Keratinocyte (primary cell): ENCODE results near the gene PDGFB. TPM values are rescaled to one million over a fixed set of nuclear protein-coding genes. Genes with fewer than 3 reads are reported as not detected.

ENCODE experiments used
- DNase-seq: peaks from one replicate; pipeline ENCODE4 v3.0.0-alpha.2; 2011; ENCODE audit warnings: low read depth, missing footprints, low spot score
- FAIRE-seq: peaks from 2 replicates; lab custom pipeline; 2011; peaks lifted over from hg19 to GRCh38; lab: Jason Lieb, UNC
- H2AFZ ChIP-seq: 2 replicates; pipeline ENCODE4 v1.6.0; 2012; ENCODE audit warnings: low read length, control low read depth, inconsistent platforms; ENCODE audit not compliant: control insufficient read depth
- H3K27ac ChIP-seq: 2 replicates; pipeline ENCODE4 v1.5.1; 2011; ENCODE audit warnings: low read length; ENCODE audit not compliant: control insufficient read depth, insufficient read depth
- H3K27me3 ChIP-seq: 3 replicates; pipeline ENCODE4 v1.6.0; 2011; ENCODE audit warnings: low read length; ENCODE audit not compliant: control insufficient read depth, insufficient read depth; ENCODE audit errors: extremely low read depth
- H3K36me3 ChIP-seq, 2 experiments: 2 replicates in 1 of 2; 3 replicates in 1 of 2; pipeline ENCODE4 v1.5.1; 2011; ENCODE audit warnings: low read length in 2 of 2, mild to moderate bottlenecking in 1 of 2; ENCODE audit not compliant: control insufficient read depth in 2 of 2, insufficient read depth in 2 of 2; ENCODE audit errors: extremely low read depth in 1 of 2
- H3K4me1 ChIP-seq: 3 replicates; pipeline ENCODE4 v1.5.1; 2011; ENCODE audit warnings: low read length; ENCODE audit not compliant: control insufficient read depth, insufficient read depth; ENCODE audit errors: extremely low read depth
- H3K4me2 ChIP-seq: 3 replicates; pipeline ENCODE4 v1.6.0; 2011; ENCODE audit warnings: low read depth, low read length; ENCODE audit not compliant: control insufficient read depth, insufficient read depth; ENCODE audit errors: extremely low read depth
- H3K4me3 ChIP-seq, 3 experiments: fragments of 200-600 bp in 1 of 3; sonication (generic) in 1 of 3; 2 replicates in 2 of 3; 3 replicates in 1 of 3; pipeline ENCODE4 v1.5.1; 2011 to 2016; ENCODE audit warnings: low read length in 3 of 3, mild to moderate bottlenecking in 3 of 3, control low read depth in 2 of 3, inconsistent platforms in 1 of 3, low read depth in 1 of 3, mixed read lengths in 1 of 3, mixed run types in 1 of 3, moderate library complexity in 1 of 3; ENCODE audit not compliant: control insufficient read depth in 2 of 3, insufficient read depth in 2 of 3; ENCODE audit errors: extremely low read depth in 1 of 3
- H3K79me2 ChIP-seq: 2 replicates; pipeline ENCODE4 v1.6.0; 2012; ENCODE audit warnings: low read length; ENCODE audit not compliant: control insufficient read depth, insufficient read depth
- H3K9ac ChIP-seq: 3 replicates; pipeline ENCODE4 v1.6.0; 2011; ENCODE audit warnings: low read length; ENCODE audit not compliant: control insufficient read depth, insufficient read depth; ENCODE audit errors: extremely low read depth
- H3K9me1 ChIP-seq: 3 replicates; pipeline ENCODE4 v1.6.0; 2011; ENCODE audit warnings: low read length; ENCODE audit not compliant: control insufficient read depth, insufficient read depth; ENCODE audit errors: extremely low read depth
- H3K9me3 ChIP-seq: 2 replicates; pipeline ENCODE4 v1.5.1; 2012; ENCODE audit warnings: low read depth, low read length; ENCODE audit not compliant: control insufficient read depth
- H4K20me1 ChIP-seq: 3 replicates; pipeline ENCODE4 v1.6.0; 2011; ENCODE audit warnings: low read length; ENCODE audit not compliant: control insufficient read depth, insufficient read depth; ENCODE audit errors: extremely low read depth
- EZH2 ChIP-seq: IDR thresholded peaks from one replicate; pipeline ENCODE4 v1.6.1; 2012; ENCODE audit warnings: inconsistent platforms, mild to moderate bottlenecking, low read length, moderate library complexity
- dilution Hi-C: fragments of 300-500 bp; cut with MboI; formaldehyde crosslinking; loops from one replicate; pipeline ENCODE4 v1.7.0; 2020; ENCODE audit warnings: low sequenced_read_pairs; ENCODE audit not compliant: extremely low pct_ligation_motif_present
- polyA plus RNA-seq, 5 experiments: library from polyadenylated mRNA; depleted of rRNA in 3 of 5; stranded (reverse) in 3 of 5; stranded (forward) in 1 of 5; unstranded in 1 of 5; fragments of >200 nt; gene quantifications; 1 replicate in 1 of 5; 2 replicates in 3 of 5; 3 replicates in 1 of 5; pipeline versions ENCODE4 v1.2.1 to v1.2.3, GENCODE V29; 2011 to 2012; ENCODE audit warnings: missing spikeins in 2 of 5, low read depth in 1 of 5, low replicate concordance in 1 of 5
- TF ChIP-seq, protein P1 (sequence below), 3 experiments: IDR thresholded peaks in 1 of 3; conservative IDR thresholded peaks in 1 of 3; optimal IDR thresholded peaks in 1 of 3; 2 replicates in 2 of 3; 3 replicates in 1 of 3; pipeline versions ENCODE3 to v1.5.1; 2011; ENCODE audit warnings: low read length in 3 of 3, mild to moderate bottlenecking in 3 of 3, moderate library complexity in 2 of 3, control low read depth in 1 of 3, inconsistent platforms in 1 of 3; ENCODE audit not compliant: insufficient read depth in 2 of 3; ENCODE audit errors: extremely low read depth in 1 of 3

Gene PDGFB
- polyA plus RNA-seq, 1 donor (not counting 4 experiments of a cell fraction or from before 2014, with no cell fraction given) = 6.0 TPM

DNA sequence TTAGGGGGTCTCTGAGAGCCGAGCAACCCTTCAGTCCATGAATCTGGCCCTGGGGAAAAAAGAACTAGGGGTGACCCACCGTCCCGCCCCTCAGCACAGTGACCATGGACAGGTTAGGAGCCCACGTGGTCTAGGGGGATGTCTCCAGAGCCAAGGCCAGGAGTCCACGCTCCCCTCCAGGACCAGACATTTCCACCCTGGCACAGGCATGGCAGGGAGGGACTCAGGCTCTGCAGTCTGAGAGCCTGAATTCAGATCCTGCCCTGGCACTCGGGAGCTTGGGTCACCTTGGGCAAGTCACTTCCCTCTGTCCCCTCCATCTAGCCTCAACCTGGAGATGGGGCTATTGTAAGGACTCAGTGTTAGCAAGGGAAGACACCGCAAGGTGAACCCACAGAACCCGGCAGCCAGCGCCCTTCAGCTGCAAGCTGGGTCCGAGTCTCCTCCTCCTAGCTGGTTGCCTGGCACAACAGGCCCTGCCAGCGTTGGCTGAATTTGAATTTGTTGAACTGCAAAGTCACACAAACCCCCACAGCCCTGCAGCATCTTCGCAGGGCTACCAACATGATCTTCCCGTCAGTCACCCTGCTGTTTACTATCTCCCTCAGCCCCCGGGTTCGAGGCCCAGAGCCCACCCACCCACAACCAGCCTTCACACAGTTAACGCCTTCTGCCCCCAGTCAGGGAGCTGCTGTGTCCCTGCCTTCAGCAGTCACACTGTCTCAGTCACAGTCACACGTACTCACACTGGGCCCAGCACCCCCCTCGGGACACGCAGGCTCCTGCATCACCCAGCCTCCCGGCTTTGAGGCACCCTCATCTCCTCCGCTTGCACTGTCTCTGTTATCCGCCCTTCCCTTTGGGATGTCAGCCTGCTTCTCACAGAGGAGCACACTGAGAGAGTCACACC, 603 bp upstream of the PDGFB start:
- H2AFZ ChIP-seq = no peak overlapping the region
- H3K9me1 ChIP-seq = no peaks in the 10 kb centered on the region
- no peak for DNase-seq
- H3K79me2 ChIP-seq = peaks cover 20% of the 10 kb centered on the region
- TF ChIP-seq, protein P1, sequence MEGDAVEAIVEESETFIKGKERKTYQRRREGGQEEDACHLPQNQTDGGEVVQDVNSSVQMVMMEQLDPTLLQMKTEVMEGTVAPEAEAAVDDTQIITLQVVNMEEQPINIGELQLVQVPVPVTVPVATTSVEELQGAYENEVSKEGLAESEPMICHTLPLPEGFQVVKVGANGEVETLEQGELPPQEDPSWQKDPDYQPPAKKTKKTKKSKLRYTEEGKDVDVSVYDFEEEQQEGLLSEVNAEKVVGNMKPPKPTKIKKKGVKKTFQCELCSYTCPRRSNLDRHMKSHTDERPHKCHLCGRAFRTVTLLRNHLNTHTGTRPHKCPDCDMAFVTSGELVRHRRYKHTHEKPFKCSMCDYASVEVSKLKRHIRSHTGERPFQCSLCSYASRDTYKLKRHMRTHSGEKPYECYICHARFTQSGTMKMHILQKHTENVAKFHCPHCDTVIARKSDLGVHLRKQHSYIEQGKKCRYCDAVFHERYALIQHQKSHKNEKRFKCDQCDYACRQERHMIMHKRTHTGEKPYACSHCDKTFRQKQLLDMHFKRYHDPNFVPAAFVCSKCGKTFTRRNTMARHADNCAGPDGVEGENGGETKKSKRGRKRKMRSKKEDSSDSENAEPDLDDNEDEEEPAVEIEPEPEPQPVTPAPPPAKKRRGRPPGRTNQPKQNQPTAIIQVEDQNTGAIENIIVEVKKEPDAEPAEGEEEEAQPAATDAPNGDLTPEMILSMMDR (optimal IDR thresholded peaks at IDR 0.05 in 1 of 3, IDR thresholded peaks at IDR 0.05 in 1 of 3, conservative IDR thresholded peaks at IDR 0.05 in 1 of 3; ENCODE audit: extremely low read depth in 1 of 3, insufficient read depth in 2 of 3, low read length in 3 of 3) = no peak
- H3K36me3 ChIP-seq = no peaks in the 10 kb centered on the region
- no peak overlapping the region for H3K4me2 ChIP-seq
- H3K4me1 ChIP-seq = peaks cover 15% of the 10 kb centered on the region
- H3K27ac ChIP-seq = no peak overlapping the region
- dilution Hi-C loops = no loop called here
- no peak for FAIRE-seq
- H3K4me3 ChIP-seq = no peak overlapping the region
- no peaks in the 10 kb centered on the region for H3K9me3 ChIP-seq
- H3K9ac ChIP-seq = no peak overlapping the region
- H4K20me1 ChIP-seq = no peaks in the 10 kb centered on the region
- H3K27me3 ChIP-seq = peaks cover 6% of the 10 kb centered on the region

DNA sequence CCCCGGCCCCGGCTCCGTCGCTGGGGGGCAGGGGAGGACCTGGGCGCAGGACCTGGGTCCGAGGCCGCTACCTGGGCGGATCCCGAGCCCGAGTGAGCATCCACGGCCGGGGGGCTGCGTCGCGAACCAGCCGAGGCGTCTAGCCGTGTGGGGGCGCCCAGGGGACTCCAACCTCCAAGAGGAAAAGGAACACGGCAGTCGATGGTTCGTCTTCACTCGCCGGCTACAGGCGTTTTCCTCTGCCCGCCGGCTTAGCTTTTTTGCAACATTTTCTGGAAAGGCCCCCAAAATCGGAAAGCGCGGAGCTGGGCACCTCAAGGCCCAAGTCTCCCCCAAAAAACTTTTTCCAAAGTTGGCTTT, 666 bp downstream of the PDGFB start:
- H3K4me2 ChIP-seq = peak overlapping the region; percentile 84
- H3K27me3 ChIP-seq = peaks cover 3% of the 10 kb centered on the region
- TF ChIP-seq EZH2 = no peak
- TF ChIP-seq, protein P1 (optimal IDR thresholded peaks at IDR 0.05 in 1 of 3, IDR thresholded peaks at IDR 0.05 in 1 of 3, conservative IDR thresholded peaks at IDR 0.05 in 1 of 3; ENCODE audit: extremely low read depth in 1 of 3, insufficient read depth in 2 of 3, low read length in 3 of 3) = no peak
- dilution Hi-C loops = no loop called here
- H3K4me3 ChIP-seq = peak overlapping the region; percentile 63 to 87 (median 64)
- H3K27ac ChIP-seq = peak overlapping the region; percentile 26
- no peaks in the 10 kb centered on the region for H3K36me3 ChIP-seq
- peak overlapping the region; percentile 62 for H3K9ac ChIP-seq
- H3K9me1 ChIP-seq = no peaks in the 10 kb centered on the region
- peak overlapping the region; percentile 12 for H2AFZ ChIP-seq
- DNase-seq (no peak), FAIRE-seq (no peak)
- H3K9me3 ChIP-seq = no peaks in the 10 kb centered on the region
- H3K4me1 ChIP-seq = peaks cover 27% of the 10 kb centered on the region
- peaks cover 20% of the 10 kb centered on the region for H3K79me2 ChIP-seq
- H4K20me1 ChIP-seq = no peaks in the 10 kb centered on the region
